Uterus (tissue), 2 donors: ENCODE measurements around the gene SSC4D.

Experiments used
- CTCF ChIP-seq, 4 experiments: fragments of 200-600 bp in 2 of 4; fragments of 450-650 bp in 2 of 4; sonication (generic) in 2 of 4; IDR thresholded peaks; one replicate each; pipeline ENCODE4 v1.5.1; 2016 to 2019; ENCODE audit warnings: antibody characterized with exemption in 4 of 4, mild to moderate bottlenecking in 2 of 4, moderate library complexity in 1 of 4
- POLR2A ChIP-seq, 2 donors: fragments of 450-650 bp; IDR thresholded peaks; one replicate each; pipeline ENCODE4 v1.6.1; 2016; ENCODE audit warnings: antibody characterized with exemption in 2 of 2, mild to moderate bottlenecking in 1 of 2, moderate library complexity in 1 of 2

- TF ChIP-seq CTCF (IDR thresholded peaks at IDR 0.05): no peak
- no peak for TF ChIP-seq POLR2A (IDR thresholded peaks at IDR 0.05)
Measured at GRCh38 chr7:76371396-76371795, 38.1 kb downstream of the SSC4D start.
